ENCODE data around the gene CDH24.

GRCh38 chr14:23045419-23046357, 11.6 kb downstream of the CDH24 start:
- TF ChIP-seq CTCF (IDR thresholded peaks at IDR 0.05) (no peak), POLR2A (IDR thresholded peaks at IDR 0.05) (no peak)

Data from right lobe of liver (tissue), 4 donors.